GM23248 (cell line): ENCODE results near the gene LCLAT1.

Source experiments
- EZH2 ChIP-seq: fragments of 200-600 bp; sonication (generic); IDR thresholded peaks from 2 replicates; pipeline ENCODE4 v1.6.1; 2018; ENCODE audit warnings: antibody characterized with exemption, mild to moderate bottlenecking; ENCODE audit not compliant: insufficient read depth, poor library complexity, severe bottlenecking
- EZH2phosphoT487 ChIP-seq: fragments of 200-600 bp; sonication (generic); IDR thresholded peaks from 2 replicates; pipeline ENCODE4 v1.6.1; 2018; ENCODE audit warnings: antibody characterized with exemption, moderate library complexity, mild to moderate bottlenecking, low read depth; ENCODE audit not compliant: insufficient read depth

- TF ChIP-seq EZH2phosphoT487 (no peak), EZH2 (no peak)
These were observed 6.5 kb downstream of the LCLAT1 start for GRCh38 chr2:30453498-30453897.
